ENCODE measurements around the gene AGAP1. TPM values are rescaled to one million over a fixed set of nuclear protein-coding genes. Genes with fewer than 3 reads are reported as not detected.

The AGAP1 gene
- total RNA-seq, 4 donors from 2014 or later, result 23.4 to 46.5 (median 29.3) TPM

- intact Hi-C loops (cut with DNase I), result no loop called here
- Histone ChIP-seq H3K4me1 (peaks cover 0 to 6% of the 10 kb centered on the region in 2 donors), H3K27ac (no peak overlapping the region), H3K9me3 (no peaks in the 10 kb centered on the region), H3K4me3 (replicated peaks in 1 of 3) (no peak overlapping the region), H3K36me3 (no peaks in the 10 kb centered on the region), H3K27me3 (no peaks in the 10 kb centered on the region)
- TF ChIP-seq, protein P1, sequence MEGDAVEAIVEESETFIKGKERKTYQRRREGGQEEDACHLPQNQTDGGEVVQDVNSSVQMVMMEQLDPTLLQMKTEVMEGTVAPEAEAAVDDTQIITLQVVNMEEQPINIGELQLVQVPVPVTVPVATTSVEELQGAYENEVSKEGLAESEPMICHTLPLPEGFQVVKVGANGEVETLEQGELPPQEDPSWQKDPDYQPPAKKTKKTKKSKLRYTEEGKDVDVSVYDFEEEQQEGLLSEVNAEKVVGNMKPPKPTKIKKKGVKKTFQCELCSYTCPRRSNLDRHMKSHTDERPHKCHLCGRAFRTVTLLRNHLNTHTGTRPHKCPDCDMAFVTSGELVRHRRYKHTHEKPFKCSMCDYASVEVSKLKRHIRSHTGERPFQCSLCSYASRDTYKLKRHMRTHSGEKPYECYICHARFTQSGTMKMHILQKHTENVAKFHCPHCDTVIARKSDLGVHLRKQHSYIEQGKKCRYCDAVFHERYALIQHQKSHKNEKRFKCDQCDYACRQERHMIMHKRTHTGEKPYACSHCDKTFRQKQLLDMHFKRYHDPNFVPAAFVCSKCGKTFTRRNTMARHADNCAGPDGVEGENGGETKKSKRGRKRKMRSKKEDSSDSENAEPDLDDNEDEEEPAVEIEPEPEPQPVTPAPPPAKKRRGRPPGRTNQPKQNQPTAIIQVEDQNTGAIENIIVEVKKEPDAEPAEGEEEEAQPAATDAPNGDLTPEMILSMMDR (IDR thresholded peaks at IDR 0.05), result no peak
- TF ChIP-seq POLR2A (IDR thresholded peaks at IDR 0.05), result no peak
- 83 to 90% methylated on average over 16 to 18 of the region's 18 CpGs for WGBS, 2 donors
- no peak for DNase-seq
Measured at GRCh38 chr2:235607546-235608199, 113.8 kb downstream of the AGAP1 start.

- H3K36me3 ChIP-seq, result no peaks in the 10 kb centered on the region
- TF ChIP-seq, protein P1 (IDR thresholded peaks at IDR 0.05), result no peak
- no peak for TF ChIP-seq POLR2A (IDR thresholded peaks at IDR 0.05)
- H3K27ac ChIP-seq, result peak overlapping the region in 1 of 3 donors; percentile 38
- intact Hi-C loops (cut with DNase I), result no loop called here
- WGBS, 2 donors, result 66 to 81% methylated on average over 14 of the region's 14 CpGs
- no peaks in the 10 kb centered on the region for H3K9me3 ChIP-seq
- no peaks in the 10 kb centered on the region for H3K27me3 ChIP-seq
- H3K4me1 ChIP-seq, result peaks cover 0 to 6% of the 10 kb centered on the region in 2 donors
- H3K4me3 ChIP-seq (replicated peaks in 1 of 3), result no peak overlapping the region
- DNase-seq, result no peak
Measured at GRCh38 chr2:235608200-235608887, 114.5 kb downstream of the AGAP1 start.

DNA sequence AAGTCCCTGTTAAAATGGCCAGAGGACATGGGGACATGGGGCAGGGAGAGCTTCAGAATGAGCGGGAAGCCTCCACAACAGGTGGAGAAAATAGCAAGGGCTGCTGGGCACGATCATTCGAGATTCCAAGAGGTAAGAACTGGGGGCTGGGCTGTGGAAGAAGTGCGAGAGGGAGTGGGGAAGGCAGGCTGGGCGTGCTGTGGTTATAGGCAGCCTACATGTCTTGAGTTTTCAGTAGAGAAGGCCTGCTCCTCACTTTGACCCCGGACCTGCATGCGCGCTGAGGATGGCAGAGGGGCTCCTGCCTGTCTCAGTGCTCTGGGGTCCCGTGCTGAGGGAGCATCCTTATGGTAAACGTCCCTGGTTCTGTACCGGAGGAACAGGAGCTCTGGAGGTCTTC lies 115.5 kb downstream of the AGAP1 start:
- 95 to 97% methylated on average over 10 to 11 of the region's 11 CpGs for WGBS, 2 donors
- Histone ChIP-seq H3K4me3 (replicated peaks in 1 of 3) (no peak overlapping the region), H3K27ac (no peak overlapping the region), H3K27me3 (no peaks in the 10 kb centered on the region), H3K36me3 (no peaks in the 10 kb centered on the region), H3K4me1 (peaks cover 0 to 6% of the 10 kb centered on the region in 2 donors), H3K9me3 (no peaks in the 10 kb centered on the region)
- no peak for DNase-seq
- no peak for TF ChIP-seq POLR2A (IDR thresholded peaks at IDR 0.05)
- TF ChIP-seq, protein P1 (IDR thresholded peaks at IDR 0.05), result no peak
- intact Hi-C loops (cut with DNase I), result no loop called here

GRCh38 chr2:235609746-235610145 lies 115.9 kb downstream of the AGAP1 start:
- H3K36me3 ChIP-seq, result no peaks in the 10 kb centered on the region
- H3K4me3 ChIP-seq (replicated peaks in 1 of 3), result no peak overlapping the region
- H3K4me1 ChIP-seq, result peaks cover under 1 to 6% of the 10 kb centered on the region in 2 donors
- DNase-seq, result no peak
- no peaks in the 10 kb centered on the region for H3K9me3 ChIP-seq
- no peaks in the 10 kb centered on the region for H3K27me3 ChIP-seq
- WGBS, 2 donors, result 91 to 100% methylated on average over 5 of the region's 5 CpGs
- TF ChIP-seq, protein P1 (IDR thresholded peaks at IDR 0.05), result no peak
- TF ChIP-seq POLR2A (IDR thresholded peaks at IDR 0.05), result no peak
- intact Hi-C loops (cut with DNase I), result no loop called here
- H3K27ac ChIP-seq, result no peak overlapping the region

- Histone ChIP-seq H3K4me1 (peaks cover 2 to 3% of the 10 kb centered on the region in 2 donors), H3K4me3 (replicated peaks in 1 of 3) (no peak overlapping the region), H3K27me3 (no peaks in the 10 kb centered on the region), H3K36me3 (no peaks in the 10 kb centered on the region), H3K27ac (no peak overlapping the region), H3K9me3 (no peaks in the 10 kb centered on the region)
- WGBS, 2 donors, result 94 to 97% methylated on average over 11 to 12 of the region's 12 CpGs
- DNase-seq, result no peak
- TF ChIP-seq, protein P1 (IDR thresholded peaks at IDR 0.05), result no peak
- no peak for TF ChIP-seq POLR2A (IDR thresholded peaks at IDR 0.05)
- intact Hi-C loops (cut with DNase I), result no loop called here
Measured at GRCh38 chr2:235610696-235611257, 116.9 kb downstream of the AGAP1 start.

Data from thyroid gland (tissue), 4 donors.